Lung microvascular endothelial cell (primary cell): ENCODE measurements around the gene GALR2. TPM values are rescaled to one million over a fixed set of nuclear protein-coding genes. Genes with fewer than 3 reads are reported as not detected.

Experiments used
- DNase-seq, 2 donors: peaks; one replicate each; pipeline versions ENCODE4 v3.0.0 to v3.0.0-alpha.2; 2010; ENCODE audit warnings: low read depth in 2 of 2
- total RNA-seq: library from RNA; depleted of rRNA; stranded (reverse); fragments of >200 nt; gene quantifications from 2 replicates; pipeline ENCODE4 v1.2.1, GENCODE V29; 2014

GALR2 gene
- total RNA-seq, 1 donor from 2014 or later: 0.20 TPM

GRCh38 chr17:76079956-76080767, 5.6 kb downstream of the GALR2 start:
- DNase-seq: no peak

GRCh38 chr17:76080768-76081287, 6.2 kb downstream of the GALR2 start:
- no peak for DNase-seq

DNA sequence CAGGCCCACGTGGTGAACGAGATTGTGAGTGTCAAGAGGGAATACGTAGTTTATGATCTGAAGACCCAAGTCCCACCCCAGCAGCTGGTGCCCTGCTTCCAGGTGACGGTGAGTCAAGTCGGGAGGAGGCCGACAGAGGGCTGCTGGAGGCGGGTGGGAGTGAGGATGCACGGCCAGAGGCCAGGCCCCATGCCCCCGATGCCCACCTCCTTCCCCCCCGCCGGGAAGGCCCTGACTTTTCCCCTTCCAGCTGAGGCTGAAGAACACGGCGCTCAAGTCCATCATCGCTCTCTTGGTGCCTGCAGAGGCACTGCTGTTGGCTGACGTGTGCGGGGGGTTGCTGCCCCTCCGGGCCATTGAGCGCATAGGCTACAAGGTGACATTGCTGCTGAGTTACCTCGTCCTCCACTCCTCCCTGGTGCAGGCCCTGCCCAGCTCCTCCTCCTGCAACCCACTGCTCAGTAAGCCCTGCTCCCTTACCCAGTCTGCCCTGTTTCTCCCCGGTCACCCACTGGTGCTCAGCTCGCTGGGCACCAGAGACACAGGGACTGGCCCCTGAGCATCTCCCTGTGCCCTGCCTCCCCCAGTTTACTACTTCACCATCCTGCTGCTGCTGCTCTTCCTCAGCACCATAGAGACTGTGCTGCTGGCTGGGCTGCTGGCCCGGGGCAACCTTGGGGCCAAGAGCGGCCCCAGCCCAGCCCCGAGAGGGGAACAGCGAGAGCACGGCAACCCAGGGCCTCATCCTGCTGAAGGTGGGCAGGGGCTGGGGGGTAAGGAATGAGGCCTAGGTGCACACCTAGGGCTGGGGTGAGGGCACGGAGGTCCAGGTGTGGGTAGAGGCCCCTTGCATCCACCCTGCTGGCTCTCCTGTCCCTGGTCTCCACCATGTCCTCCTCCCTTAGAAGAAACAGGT, 7.0 kb downstream of the GALR2 start:
- DNase-seq: no peak

DNA sequence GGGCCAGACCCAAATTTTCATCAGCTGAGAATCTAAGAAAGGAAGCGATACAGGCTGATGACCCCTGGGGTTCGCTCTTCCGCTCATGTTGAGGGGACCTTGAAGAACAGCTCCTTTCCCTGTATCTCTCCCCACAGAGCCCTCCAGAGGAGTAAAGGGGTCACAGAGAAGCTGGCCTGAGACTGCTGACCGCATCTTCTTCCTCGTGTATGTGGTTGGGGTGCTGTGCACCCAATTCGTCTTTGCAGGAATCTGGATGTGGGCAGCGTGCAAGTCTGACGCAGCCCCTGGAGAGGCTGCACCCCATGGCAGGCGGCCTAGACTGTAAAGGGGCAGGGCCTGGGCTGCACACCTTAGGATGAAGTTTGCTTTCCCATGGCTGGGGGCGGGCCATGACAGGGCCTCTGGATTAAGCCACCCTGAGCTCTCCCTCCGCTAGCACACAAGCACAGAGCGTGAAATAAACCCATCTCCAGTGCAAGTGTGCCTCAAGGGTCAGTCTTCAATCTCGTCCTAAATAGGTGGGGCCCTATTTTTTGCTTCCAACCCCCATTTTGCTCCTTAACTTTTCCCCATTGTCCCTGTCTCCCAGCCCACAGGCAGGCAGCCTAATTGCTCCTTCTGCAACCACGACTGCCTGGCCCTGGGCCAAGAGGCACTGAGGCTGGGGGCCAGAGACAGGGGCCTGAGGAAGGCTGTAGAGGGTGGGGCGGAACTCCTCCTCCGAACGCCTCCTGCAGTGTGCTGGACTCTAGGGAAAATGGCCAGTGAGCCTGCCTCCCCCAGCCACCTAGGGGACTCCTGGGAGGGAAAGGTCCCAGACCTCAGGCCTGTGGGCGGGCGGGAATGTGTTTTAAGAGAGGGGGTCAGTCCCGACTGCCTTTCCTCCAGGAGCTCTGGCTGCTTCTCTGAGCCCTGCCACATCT, 8.0 kb downstream of the GALR2 start:
- DNase-seq: no peak

- DNase-seq: no peak
These were observed 9.1 kb downstream of the GALR2 start for GRCh38 chr17:76083536-76084182.

- DNase-seq: no peak
These were observed 10.6 kb downstream of the GALR2 start for GRCh38 chr17:76085066-76085730.

GRCh38 chr17:76085731-76086366, 11.3 kb downstream of the GALR2 start:
- DNase-seq: no peak

DNA sequence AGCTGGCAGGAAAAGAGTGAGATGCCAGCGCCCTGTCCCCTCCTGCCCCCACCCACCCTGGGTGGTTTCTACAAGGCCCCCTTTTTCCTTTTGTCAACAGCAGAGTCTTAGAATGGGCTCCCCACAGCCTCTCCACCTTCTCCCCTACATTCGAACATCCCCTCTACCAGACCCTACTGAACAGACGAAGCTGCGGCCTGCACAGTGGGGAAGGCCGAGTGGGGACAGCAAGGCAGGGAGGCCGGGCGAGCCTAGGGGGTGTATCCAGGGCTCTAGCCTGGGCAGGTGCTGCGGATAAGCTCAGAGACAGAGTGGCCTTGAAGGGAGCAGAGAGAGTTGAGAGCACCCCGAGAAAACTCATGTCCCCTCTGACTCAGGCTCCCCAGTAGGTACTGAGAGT, 11.8 kb downstream of the GALR2 start:
- DNase-seq: no peak

DNA sequence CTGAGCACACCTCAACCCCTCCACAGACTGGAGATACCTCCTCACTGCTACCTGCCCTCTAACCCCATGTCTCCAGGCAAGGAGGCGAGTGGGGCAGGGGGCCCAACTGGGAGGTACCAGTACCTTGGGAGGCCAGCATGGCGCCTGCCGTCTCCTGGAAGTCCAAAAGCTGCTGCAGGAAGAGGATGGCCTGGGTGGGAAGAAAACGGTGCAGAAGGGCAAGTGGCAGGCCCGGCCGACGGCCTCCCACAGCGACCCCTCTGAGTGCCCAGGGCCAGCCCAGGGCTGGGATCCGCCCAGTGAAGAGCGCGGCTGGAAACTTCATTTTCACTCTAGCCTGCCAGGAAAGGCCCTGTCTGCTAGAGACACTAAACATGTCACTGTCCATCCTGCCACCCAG, 12.9 kb downstream of the GALR2 start:
- no peak for DNase-seq

DNA sequence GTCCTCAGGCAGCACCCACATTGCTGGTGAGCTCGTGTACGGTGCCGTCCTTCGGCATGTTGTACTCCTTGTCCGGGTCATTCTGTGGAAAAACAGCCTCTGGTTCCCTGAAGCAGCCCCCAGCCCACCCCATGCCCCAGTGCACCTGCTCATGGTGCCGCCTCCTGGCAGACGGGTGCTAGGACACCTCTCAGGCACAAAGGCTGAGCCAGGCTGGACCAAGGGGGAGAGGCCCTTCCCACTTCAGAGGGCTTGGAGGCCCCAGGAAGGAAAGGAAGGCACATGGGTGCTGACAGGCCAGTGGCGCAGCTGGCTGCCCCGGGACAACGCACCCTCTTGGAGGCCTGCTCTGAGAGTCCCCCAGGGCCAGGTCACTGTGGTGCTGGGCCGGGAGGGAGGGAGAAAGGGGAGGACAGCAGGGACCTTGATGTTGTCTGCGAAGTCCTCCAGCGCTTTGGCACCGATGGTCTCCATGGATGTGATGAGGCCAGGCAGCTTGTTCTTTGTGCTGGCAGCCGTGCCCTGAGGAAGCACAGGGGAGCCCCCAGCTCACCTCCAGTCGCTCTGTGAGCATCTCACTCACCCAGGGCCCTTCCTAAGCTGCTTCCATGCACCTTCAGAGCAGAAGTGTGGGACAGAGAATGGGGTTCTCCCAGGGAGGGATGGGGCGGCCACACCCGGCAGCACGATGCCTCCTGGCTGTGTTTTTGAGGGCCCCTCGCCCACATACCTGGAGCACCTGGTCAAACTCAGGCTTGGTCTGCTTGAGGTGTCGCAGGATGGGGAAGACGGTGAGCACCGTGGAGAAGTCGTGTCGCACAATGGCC, 13.7 kb downstream of the GALR2 start:
- DNase-seq: no peak

DNA sequence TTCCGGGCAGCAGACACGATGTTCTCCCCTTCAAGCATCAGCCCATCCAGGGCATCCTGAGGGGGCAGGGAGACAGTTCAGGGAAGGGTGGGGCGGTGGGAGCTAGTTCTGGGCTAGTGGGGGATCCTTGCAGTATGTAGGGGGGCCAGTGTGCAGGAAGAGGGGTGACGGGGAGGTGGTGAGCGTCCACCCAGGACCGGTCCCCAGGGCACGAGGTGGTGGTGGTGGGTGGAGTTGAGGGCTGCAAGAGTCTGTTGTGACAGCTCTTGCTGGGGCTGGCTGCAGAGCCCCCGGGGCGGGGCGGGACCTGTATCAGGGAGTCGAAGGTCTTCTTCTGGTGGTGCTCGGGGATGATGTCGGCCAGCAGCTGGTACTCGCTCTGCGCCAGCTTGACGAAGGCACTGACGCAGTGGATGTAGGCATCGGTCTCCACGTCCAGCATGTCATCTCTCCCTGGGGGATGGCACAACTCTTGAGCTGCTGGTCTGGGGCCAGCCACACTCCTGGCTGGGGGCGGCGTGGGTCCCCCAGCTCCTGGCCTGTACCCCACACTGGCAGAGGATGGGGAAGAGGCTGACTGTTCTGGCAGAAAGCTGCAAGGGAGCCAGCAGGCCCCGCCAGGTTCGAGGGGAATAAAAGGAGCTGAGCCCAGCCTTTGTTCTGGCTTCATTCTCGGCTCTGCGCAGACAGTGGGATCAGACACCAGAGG, 14.4 kb downstream of the GALR2 start:
- no peak for DNase-seq

DNA sequence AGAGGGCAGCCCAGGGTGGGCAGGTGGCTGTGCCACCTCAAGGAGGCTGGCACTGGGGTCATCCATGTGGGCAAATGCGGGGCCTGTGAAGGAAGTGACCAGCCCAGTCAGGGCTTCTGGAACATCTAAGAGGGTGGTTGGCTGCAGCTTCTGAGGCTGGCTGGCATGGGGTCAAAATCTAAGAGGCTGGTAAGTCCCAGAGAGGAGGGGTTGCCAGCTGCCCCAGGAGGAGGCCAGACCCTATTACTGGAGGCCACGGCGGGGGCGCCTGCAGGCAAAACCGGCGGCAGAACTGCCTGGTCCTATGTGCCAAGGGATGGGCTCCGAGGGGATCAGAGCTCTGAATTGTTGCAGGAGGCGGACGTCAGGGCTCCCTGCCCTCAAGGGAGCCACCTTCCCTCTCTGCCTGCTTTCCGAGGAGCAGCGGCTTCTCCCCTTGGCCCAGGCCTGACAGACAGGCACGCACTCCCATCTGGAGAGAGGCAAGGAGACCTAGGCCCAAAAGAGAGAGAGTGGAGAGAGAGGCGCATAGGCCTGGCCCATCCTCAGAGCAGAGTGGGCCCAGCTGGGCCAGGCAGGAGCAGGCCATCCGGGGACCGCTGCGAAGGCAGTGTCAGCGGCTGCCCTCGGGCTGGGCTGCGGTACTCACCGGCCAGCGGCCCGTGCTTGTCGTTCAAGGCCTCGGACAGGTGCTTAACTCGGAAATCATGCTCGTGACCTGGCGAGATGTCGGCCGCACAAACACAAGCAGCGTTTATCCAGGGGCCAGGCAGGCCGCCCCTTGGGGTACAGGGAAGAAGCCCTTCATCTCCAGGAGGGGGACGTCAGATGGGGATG, 15.3 kb downstream of the GALR2 start:
- DNase-seq: no peak

- DNase-seq: no peak
These were observed 16.0 kb downstream of the GALR2 start for GRCh38 chr17:76090517-76091129.

- peak; percentile 32 to 53 for DNase-seq
These were observed 17.1 kb downstream of the GALR2 start for GRCh38 chr17:76091526-76092286.

GRCh38 chr17:76092526-76093413, 18.2 kb downstream of the GALR2 start:
- DNase-seq: no peak
